SU-DHL-6 (cell line): ENCODE results near the gene RRP15.

Experiments
- H2AFZ ChIP-seq: fragments of 200-600 bp; sonication (generic); 2 replicates; pipeline ENCODE4 v1.6.1; 2014; ENCODE audit warnings: low read depth, mild to moderate bottlenecking, moderate library complexity, mixed read lengths, antibody characterized with exemption, low read length; ENCODE audit not compliant: severe bottlenecking
- H3F3A ChIP-seq: fragments of 200-600 bp; shearing (Covaris generic); 2 replicates; pipeline ENCODE4 v1.6.0; 2016; ENCODE audit warnings: antibody characterized with exemption, mild to moderate bottlenecking; ENCODE audit not compliant: insufficient read depth
- H3K27ac ChIP-seq: fragments of 200-600 bp; sonication (generic); 2 replicates; pipeline ENCODE4 v1.5.1; 2016; ENCODE audit warnings: low read depth, mild to moderate bottlenecking, low read length, moderate library complexity, mixed read lengths
- H3K27me3 ChIP-seq: fragments of 200-600 bp; sonication (generic), shearing (Covaris generic); 2 replicates; pipeline ENCODE4 v1.6.0; 2014; ENCODE audit warnings: mild to moderate bottlenecking, low read length
- H3K36me3 ChIP-seq: fragments of 200-600 bp; sonication (generic); 2 replicates; pipeline ENCODE4 v1.6.1; 2014; ENCODE audit warnings: mild to moderate bottlenecking, low read length, mixed read lengths
- H3K4me2 ChIP-seq: fragments of 300-600, 200-600 bp; shearing (Covaris generic), sonication (generic); 2 replicates; pipeline ENCODE4 v1.6.0; 2014; ENCODE audit warnings: low read length, low read depth, mild to moderate bottlenecking; ENCODE audit not compliant: poor library complexity, severe bottlenecking
- H3K4me3 ChIP-seq: fragments of 200-600 bp; sonication (generic); 2 replicates; pipeline ENCODE4 v1.5.1; 2014; ENCODE audit warnings: antibody characterized with exemption, low read length, mild to moderate bottlenecking, mixed read lengths; ENCODE audit not compliant: insufficient read depth, poor library complexity, severe bottlenecking
- H3K79me2 ChIP-seq: fragments of 200-600 bp; sonication (generic); 2 replicates; pipeline ENCODE4 v1.6.1; 2014; ENCODE audit warnings: mild to moderate bottlenecking, low read length, moderate library complexity; ENCODE audit not compliant: insufficient read depth
- H3K9ac ChIP-seq: fragments of 200-600 bp; sonication (generic); 2 replicates; pipeline ENCODE4 v1.7.0; 2014; ENCODE audit warnings: mild to moderate bottlenecking, low read length
- H3K9me2 ChIP-seq: fragments of 200-600 bp; sonication (generic); replicated peaks from 2 replicates; pipeline ENCODE4 v1.6.1; 2014; ENCODE audit warnings: low read length; ENCODE audit not compliant: insufficient read depth
- H3K9me3 ChIP-seq: fragments of 200-600 bp; sonication (generic); 2 replicates; pipeline ENCODE4 v1.6.1; 2014; ENCODE audit warnings: low read length, mixed read lengths; ENCODE audit not compliant: insufficient read depth
- H4K20me1 ChIP-seq: fragments of 200-600 bp; sonication (generic); 2 replicates; pipeline ENCODE4 v1.6.1; 2014; ENCODE audit warnings: low read depth, mild to moderate bottlenecking, antibody characterized with exemption, low read length, moderate library complexity, mixed read lengths
- EZH2phosphoT487 ChIP-seq: fragments of 200-600 bp; sonication (generic), shearing (Covaris generic); conservative IDR thresholded peaks from 2 replicates; pipeline ENCODE4 v1.6.1; 2018; ENCODE audit warnings: mild to moderate bottlenecking, antibody characterized with exemption, low read length, moderate library complexity, mixed read lengths
- TF ChIP-seq, protein P1 (sequence below): fragments of 200-600 bp; sonication (generic); IDR thresholded peaks from one replicate; pipeline ENCODE4 v1.5.1; 2017; ENCODE audit warnings: antibody characterized with exemption, mild to moderate bottlenecking, low read length, moderate library complexity; ENCODE audit not compliant: insufficient read depth, poor library complexity, severe bottlenecking

RRP15 gene

GRCh38 chr1:218344814-218345672 lies 60.0 kb downstream of the RRP15 start, which contains the start of gene TGFB2:
TGFB2 (plus strand) TSS chr1:218345336; CDS start chr1:218346702, 1,366 bp downstream.
- Histone ChIP-seq H3K9me2 (no peaks in the 10 kb centered on the region), H3F3A (no peaks in the 10 kb centered on the region), H3K9me3 (no peaks in the 10 kb centered on the region), H3K4me3 (no peak within 1 kb of the TSS), H3K9ac (no peak within 1 kb of the TSS), H3K27ac (no peak within 1 kb of the TSS), H3K4me2 (peak within 1 kb of the TSS; percentile 39), H2AFZ (no peak within 1 kb of the TSS), H3K27me3 (no peaks in the 10 kb centered on the region), H4K20me1 (no peaks in the 10 kb centered on the region), H3K36me3 (no peaks in the 10 kb centered on the region), H3K79me2 (no peaks in the 10 kb centered on the region)
- TF ChIP-seq EZH2phosphoT487, result no peak
- TF ChIP-seq, protein P1, sequence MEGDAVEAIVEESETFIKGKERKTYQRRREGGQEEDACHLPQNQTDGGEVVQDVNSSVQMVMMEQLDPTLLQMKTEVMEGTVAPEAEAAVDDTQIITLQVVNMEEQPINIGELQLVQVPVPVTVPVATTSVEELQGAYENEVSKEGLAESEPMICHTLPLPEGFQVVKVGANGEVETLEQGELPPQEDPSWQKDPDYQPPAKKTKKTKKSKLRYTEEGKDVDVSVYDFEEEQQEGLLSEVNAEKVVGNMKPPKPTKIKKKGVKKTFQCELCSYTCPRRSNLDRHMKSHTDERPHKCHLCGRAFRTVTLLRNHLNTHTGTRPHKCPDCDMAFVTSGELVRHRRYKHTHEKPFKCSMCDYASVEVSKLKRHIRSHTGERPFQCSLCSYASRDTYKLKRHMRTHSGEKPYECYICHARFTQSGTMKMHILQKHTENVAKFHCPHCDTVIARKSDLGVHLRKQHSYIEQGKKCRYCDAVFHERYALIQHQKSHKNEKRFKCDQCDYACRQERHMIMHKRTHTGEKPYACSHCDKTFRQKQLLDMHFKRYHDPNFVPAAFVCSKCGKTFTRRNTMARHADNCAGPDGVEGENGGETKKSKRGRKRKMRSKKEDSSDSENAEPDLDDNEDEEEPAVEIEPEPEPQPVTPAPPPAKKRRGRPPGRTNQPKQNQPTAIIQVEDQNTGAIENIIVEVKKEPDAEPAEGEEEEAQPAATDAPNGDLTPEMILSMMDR, result no peak

DNA sequence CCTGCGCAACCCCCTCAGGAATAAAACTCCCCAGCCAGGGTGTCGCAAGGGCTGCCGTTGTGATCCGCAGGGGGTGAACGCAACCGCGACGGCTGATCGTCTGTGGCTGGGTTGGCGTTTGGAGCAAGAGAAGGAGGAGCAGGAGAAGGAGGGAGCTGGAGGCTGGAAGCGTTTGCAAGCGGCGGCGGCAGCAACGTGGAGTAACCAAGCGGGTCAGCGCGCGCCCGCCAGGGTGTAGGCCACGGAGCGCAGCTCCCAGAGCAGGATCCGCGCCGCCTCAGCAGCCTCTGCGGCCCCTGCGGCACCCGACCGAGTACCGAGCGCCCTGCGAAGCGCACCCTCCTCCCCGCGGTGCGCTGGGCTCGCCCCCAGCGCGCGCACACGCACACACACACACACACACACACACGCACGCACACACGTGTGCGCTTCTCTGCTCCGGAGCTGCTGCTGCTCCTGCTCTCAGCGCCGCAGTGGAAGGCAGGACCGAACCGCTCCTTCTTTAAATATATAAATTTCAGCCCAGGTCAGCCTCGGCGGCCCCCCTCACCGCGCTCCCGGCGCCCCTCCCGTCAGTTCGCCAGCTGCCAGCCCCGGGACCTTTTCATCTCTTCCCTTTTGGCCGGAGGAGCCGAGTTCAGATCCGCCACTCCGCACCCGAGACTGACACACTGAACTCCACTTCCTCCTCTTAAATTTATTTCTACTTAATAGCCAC lies 60.7 kb downstream of the RRP15 start:
- Histone ChIP-seq H3K27me3 (no peaks in the 10 kb centered on the region), H3K9ac (no peak overlapping the region), H3K9me3 (no peaks in the 10 kb centered on the region), H3F3A (no peaks in the 10 kb centered on the region), H4K20me1 (no peaks in the 10 kb centered on the region), H3K9me2 (no peaks in the 10 kb centered on the region), H3K27ac (no peak overlapping the region), H3K36me3 (no peaks in the 10 kb centered on the region), H3K79me2 (no peaks in the 10 kb centered on the region), H3K4me2 (peak overlapping the region; percentile 39), H3K4me3 (no peak overlapping the region), H2AFZ (no peak overlapping the region)
- no peak for TF ChIP-seq EZH2phosphoT487
- TF ChIP-seq, protein P1, result no peak

- H3K79me2 ChIP-seq, result no peaks in the 10 kb centered on the region
- no peak overlapping the region for H3K27ac ChIP-seq
- H3K9me2 ChIP-seq, result no peaks in the 10 kb centered on the region
- no peaks in the 10 kb centered on the region for H3K36me3 ChIP-seq
- no peak overlapping the region for H3K9ac ChIP-seq
- TF ChIP-seq, protein P1, result no peak
- TF ChIP-seq EZH2phosphoT487, result no peak
- no peaks in the 10 kb centered on the region for H3F3A ChIP-seq
- no peaks in the 10 kb centered on the region for H3K9me3 ChIP-seq
- H3K4me3 ChIP-seq, result no peak overlapping the region
- H3K27me3 ChIP-seq, result no peaks in the 10 kb centered on the region
- no peaks in the 10 kb centered on the region for H4K20me1 ChIP-seq
- H3K4me2 ChIP-seq, result no peak overlapping the region
- H2AFZ ChIP-seq, result no peak overlapping the region
These were observed 61.5 kb downstream of the RRP15 start for GRCh38 chr1:218346391-218347204.
